GM12875 (cell line): ENCODE results near the gene FRMD3.
A peak's percentile ranks its signal among the peaks of the same experiment; 100 is the strongest.

Source experiments
- H3K4me3 ChIP-seq: one replicate; pipeline ENCODE4 v1.5.1; 2011; ENCODE audit warnings: low read depth, low read length, control low read depth
- TF ChIP-seq, protein P1 (sequence below): IDR thresholded peaks from 2 replicates; pipeline ENCODE4 v1.5.1; 2011; ENCODE audit warnings: low read depth, mild to moderate bottlenecking, control low read depth, inconsistent platforms, low read length, moderate library complexity, borderline replicate concordance; ENCODE audit not compliant: insufficient read depth

The FRMD3 gene

DNA sequence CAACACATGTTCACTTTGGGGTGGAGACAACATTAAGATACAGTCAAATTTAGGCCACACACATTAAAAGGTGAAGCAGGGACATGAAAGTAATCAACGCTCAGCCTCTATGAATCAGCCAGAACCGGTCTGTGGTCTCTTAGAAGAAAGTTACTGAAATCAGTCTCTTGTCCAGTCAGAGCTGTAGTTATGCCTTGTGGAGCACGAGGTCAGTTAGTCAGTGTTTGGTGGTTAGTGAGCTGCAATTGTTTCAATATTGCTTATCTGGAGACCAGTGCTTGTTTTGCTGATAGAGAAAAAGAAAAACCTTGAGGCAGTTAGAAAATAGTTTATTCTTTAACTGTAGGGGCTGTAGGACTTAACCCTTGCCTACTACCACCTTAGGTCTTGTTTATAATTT, 317.5 kb downstream of the FRMD3 start:
- H3K4me3 ChIP-seq, result no peak overlapping the region
- TF ChIP-seq, protein P1, sequence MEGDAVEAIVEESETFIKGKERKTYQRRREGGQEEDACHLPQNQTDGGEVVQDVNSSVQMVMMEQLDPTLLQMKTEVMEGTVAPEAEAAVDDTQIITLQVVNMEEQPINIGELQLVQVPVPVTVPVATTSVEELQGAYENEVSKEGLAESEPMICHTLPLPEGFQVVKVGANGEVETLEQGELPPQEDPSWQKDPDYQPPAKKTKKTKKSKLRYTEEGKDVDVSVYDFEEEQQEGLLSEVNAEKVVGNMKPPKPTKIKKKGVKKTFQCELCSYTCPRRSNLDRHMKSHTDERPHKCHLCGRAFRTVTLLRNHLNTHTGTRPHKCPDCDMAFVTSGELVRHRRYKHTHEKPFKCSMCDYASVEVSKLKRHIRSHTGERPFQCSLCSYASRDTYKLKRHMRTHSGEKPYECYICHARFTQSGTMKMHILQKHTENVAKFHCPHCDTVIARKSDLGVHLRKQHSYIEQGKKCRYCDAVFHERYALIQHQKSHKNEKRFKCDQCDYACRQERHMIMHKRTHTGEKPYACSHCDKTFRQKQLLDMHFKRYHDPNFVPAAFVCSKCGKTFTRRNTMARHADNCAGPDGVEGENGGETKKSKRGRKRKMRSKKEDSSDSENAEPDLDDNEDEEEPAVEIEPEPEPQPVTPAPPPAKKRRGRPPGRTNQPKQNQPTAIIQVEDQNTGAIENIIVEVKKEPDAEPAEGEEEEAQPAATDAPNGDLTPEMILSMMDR, result no peak

DNA sequence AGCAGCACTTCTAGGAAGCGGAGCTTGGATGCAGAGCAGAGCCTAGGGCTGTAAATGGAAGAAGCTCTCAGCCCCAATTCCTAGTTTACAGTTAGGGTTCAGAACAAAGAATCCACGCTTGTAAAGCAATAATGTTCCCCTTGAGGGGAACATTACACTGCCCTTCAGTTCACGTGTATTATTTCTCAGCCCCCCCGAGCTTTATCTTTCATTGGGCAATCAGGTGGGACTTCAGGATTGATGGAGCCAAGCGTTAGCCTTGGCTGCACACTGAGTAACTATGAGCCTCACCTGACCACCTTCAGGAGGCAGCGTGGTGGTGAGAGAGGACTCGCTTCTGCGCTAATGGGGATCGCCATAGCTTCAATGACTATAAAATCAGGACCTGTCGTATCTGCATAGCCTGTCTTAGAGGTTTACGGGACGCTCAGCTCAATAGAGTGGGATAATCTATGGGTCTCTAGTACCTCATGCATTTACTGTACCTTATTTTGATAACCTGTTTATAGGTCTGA, 318.2 kb downstream of the FRMD3 start:
- TF ChIP-seq, protein P1, result no peak
- H3K4me3 ChIP-seq, result no peak overlapping the region

DNA sequence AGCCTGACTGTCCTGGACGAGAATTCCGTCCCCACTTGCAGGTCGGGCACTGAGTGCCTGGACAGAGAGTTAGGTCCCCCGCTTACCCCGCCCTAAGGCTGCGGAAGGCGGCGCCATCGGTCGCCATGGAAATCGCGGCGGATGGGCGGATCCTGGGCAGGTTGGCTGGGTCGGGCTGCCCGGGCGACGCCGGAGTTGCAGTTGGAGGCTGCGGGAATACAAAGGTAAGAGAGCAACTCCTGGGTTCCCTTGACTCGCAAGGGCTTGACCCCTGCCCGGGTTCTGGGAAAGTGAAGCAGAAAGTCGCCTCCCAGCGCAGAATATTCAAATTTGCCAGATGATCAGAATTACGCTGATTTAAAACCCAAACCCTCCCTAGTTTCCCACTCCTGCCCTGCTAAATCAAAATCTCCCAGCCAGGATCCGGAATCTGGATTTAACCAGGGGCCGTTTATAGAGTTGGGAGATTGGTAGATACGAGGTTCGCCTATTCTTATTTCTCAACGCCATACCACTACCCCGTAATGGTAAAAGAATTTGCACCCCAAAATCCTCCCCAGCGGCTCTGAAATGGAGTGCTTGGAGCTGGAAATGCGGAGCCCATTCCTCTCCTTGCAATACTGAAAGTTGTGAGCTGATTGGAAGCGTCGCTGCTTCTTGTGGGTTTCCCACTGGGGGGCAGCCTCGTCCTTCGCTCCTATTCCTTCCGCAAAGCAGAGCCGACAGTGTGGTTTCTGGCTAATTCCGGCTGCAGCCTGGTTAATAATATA, 318.9 kb downstream of the FRMD3 start:
- no peak overlapping the region for H3K4me3 ChIP-seq
- TF ChIP-seq, protein P1, result 0 out of 2 replicates have a peak, but pooled peaks have one; percentile 8

DNA sequence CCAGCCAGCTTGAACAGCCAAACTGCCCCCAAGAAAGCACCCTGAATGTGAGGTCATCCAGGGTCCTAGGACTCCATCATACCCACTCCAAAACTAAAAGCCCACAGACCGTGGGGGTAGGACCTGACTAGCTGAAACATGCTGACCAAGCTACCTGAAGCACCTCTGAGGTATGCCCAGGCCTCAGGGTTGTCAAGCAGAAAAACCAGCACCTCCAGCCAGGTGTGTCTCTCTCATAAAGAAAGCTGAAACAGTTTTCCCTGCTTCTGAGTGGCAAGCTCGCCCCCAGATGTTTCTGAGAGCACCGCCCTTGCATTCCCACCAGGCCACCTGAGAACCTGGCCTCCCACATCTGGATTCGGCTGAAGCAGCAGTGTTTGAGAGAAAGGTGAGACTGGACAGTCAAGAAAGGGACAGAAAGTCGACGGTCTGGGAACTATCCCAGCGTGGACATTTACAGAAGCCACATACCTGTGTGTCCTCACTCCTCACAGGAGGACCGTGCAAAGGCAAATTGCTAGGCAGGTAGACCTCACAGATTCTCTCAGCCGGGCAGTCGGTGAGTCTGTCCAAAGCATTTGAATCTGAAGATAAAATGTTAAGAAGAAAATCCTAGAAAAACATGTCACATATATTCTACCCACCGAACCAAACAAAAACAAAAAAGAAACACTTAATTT, 319.6 kb downstream of the FRMD3 start:
- H3K4me3 ChIP-seq, result no peak overlapping the region
- TF ChIP-seq, protein P1, result no peak

DNA sequence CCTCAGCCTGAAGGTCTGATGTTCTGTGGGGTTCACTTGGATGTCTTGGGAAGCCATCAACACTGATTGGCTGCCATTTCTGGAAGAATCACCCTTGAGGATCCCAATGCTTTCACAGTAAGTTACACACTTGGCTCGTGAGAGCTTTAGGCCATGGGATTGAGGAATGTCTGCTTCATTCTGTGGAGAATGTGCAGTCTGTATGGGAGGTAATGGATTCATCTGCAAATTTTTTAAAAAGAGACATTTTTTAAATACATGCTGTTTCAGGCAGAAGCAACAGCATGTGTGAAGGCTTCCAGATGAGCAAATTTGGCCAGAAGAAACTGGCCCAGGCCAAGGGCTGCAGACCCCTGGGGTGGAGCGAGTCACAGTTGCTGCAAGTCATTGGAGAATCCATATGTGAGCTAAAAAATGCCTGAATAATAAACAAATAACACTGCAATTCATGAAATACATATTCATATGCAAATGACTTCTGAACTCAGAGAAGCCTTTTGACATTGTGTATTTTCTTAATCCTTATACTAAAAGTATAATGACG, 328.9 kb downstream of the FRMD3 start:
- H3K4me3 ChIP-seq, result no peak overlapping the region
- TF ChIP-seq, protein P1, result no peak

DNA sequence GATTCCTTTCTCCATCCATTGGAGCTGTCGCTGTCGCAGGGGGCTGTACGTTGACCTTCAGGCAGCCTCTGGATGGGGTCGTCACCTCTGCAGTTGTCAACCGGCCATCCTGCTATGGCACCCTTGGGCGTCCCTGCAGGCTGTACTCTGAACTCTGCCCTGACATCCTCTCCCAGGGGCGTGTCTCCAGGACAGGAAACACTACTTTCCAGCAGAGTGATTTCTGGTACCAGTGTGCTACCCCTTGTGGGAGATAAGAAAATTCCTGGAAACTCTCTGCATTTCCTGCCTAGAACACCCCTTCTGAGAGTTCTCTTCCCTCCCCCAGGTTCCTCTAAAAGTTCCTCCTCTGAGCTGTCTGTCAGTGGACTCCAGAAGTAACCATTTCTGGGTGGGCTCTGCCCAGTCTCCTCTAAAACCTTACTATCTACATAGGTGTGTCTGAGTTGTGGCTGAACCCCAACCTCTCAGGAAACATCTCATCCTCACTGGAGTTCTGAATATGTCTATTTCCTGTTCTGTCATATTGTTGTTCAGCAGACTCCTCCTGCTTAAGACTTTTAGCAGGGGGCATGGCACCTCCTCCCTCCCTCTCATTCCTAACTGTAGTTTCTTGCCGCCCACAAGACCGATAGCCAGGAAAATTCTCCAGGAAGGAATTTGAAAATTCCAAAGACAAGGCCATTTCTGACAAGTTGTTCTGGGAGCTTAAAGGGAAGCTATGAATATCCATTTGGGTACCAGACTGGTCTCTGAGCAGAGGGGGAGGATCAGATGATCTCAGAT, 329.9 kb downstream of the FRMD3 start:
- H3K4me3 ChIP-seq, result no peak overlapping the region
- TF ChIP-seq, protein P1, result no peak
